ENCODE measurements around the gene OR4D1. TPM values are rescaled to one million over a fixed set of nuclear protein-coding genes. Genes with fewer than 3 reads are reported as not detected.

OR4D1 gene
- total and polyA plus RNA-seq, 2 of the 13 experiments (the other 11 are each of a cell fraction or from before 2014, with no cell fraction given): not detected

DNA sequence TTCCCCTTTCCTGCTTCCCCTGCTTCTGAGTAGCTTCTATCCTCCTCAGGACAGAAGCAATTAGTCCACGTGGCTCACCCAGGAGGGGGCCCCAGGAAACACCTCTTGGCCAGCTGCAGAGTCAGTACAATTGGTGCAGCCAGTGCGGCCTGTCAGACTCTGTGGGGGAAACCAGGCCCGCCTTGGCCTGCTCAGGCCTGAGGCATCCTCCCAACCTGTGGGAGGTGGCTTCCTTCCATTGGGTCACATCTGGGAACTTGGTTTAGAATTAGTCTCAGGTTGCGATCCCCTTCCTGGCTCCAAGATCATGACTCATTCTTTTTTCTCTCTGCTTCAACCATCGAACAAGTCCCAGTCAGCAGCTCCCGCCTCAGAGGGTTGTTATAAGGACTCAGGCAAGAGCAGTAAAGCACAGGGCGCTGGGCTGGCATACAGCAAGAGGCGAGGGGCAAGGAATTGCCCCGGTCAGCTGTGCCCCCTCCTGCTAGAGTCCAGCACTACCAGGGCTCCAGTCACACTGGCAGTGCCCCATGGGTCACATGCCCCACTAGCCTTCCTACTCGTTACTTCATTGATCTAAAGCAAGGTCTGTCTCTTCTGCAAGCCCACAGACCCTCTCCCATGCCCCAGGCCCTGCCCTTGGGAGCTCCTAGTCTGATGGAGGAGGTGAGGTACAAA, 36.3 kb downstream of the OR4D1 start:
- no peak for FAIRE-seq
- TF ChIP-seq NFRKB (IDR thresholded peaks at IDR 0.05) (no peak), HOXD1 (CRISPR knock-in tag; IDR thresholded peaks at IDR 0.05) (no peak), ZKSCAN1 (IDR thresholded peaks at IDR 0.05; ENCODE audit: low read length) (no peak), ZNF790 (CRISPR knock-in tag; IDR thresholded peaks at IDR 0.05; ENCODE audit: borderline replicate concordance) (no peak), NPAS2 (CRISPR knock-in tag; IDR thresholded peaks at IDR 0.05; ENCODE audit: borderline replicate concordance) (no peak), SYNCRIP (IDR thresholded peaks at IDR 0.05; ENCODE audit: insufficient read depth, low read depth, low read length) (no peak), TMF1 (CRISPR knock-in tag; IDR thresholded peaks at IDR 0.05; ENCODE audit: low read depth) (no peak), CREB1 (IDR thresholded peaks at IDR 0.05) (no peak), CREB1 (CRISPR knock-in tag; IDR thresholded peaks at IDR 0.05) (no peak), HNF4A (CRISPR knock-in tag; IDR thresholded peaks at IDR 0.05) (no peak), MXD4 (CRISPR knock-in tag; IDR thresholded peaks at IDR 0.05) (no peak), ZNF652 (CRISPR knock-in tag; IDR thresholded peaks at IDR 0.05; ENCODE audit: borderline replicate concordance, low read depth) (no peak), TCF7L2 (IDR thresholded peaks at IDR 0.05; ENCODE audit: low read depth, low read length) (no peak), ZNF329 (CRISPR knock-in tag; IDR thresholded peaks at IDR 0.05; ENCODE audit: low read depth) (no peak), RAD51 (IDR thresholded peaks at IDR 0.05; ENCODE audit: borderline replicate concordance) (no peak), ZNF747 (CRISPR knock-in tag; IDR thresholded peaks at IDR 0.05; ENCODE audit: borderline replicate concordance) (no peak)
- TF ChIP-seq, protein P1, sequence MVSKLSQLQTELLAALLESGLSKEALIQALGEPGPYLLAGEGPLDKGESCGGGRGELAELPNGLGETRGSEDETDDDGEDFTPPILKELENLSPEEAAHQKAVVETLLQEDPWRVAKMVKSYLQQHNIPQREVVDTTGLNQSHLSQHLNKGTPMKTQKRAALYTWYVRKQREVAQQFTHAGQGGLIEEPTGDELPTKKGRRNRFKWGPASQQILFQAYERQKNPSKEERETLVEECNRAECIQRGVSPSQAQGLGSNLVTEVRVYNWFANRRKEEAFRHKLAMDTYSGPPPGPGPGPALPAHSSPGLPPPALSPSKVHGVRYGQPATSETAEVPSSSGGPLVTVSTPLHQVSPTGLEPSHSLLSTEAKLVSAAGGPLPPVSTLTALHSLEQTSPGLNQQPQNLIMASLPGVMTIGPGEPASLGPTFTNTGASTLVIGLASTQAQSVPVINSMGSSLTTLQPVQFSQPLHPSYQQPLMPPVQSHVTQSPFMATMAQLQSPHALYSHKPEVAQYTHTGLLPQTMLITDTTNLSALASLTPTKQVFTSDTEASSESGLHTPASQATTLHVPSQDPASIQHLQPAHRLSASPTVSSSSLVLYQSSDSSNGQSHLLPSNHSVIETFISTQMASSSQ (IDR thresholded peaks at IDR 0.05; ENCODE audit: low read depth): no peak
- TF ChIP-seq, protein P1 (CRISPR knock-in tag; IDR thresholded peaks at IDR 0.05; ENCODE audit: borderline replicate concordance): no peak
- TF ChIP-seq, protein P2, sequence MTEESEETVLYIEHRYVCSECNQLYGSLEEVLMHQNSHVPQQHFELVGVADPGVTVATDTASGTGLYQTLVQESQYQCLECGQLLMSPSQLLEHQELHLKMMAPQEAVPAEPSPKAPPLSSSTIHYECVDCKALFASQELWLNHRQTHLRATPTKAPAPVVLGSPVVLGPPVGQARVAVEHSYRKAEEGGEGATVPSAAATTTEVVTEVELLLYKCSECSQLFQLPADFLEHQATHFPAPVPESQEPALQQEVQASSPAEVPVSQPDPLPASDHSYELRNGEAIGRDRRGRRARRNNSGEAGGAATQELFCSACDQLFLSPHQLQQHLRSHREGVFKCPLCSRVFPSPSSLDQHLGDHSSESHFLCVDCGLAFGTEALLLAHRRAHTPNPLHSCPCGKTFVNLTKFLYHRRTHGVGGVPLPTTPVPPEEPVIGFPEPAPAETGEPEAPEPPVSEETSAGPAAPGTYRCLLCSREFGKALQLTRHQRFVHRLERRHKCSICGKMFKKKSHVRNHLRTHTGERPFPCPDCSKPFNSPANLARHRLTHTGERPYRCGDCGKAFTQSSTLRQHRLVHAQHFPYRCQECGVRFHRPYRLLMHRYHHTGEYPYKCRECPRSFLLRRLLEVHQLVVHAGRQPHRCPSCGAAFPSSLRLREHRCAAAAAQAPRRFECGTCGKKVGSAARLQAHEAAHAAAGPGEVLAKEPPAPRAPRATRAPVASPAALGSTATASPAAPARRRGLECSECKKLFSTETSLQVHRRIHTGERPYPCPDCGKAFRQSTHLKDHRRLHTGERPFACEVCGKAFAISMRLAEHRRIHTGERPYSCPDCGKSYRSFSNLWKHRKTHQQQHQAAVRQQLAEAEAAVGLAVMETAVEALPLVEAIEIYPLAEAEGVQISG (CRISPR knock-in tag; IDR thresholded peaks at IDR 0.05): no peak
- ChIA-PET POLR2A (no interaction called here), CTCF (ENCODE audit: low intra/inter-chr PET ratio, low total read pairs) (no interaction called here)
- in situ Hi-C loops (cut with HindIII; ENCODE audit: extremely low pct_ligation_motif_present, low pct_unique_long_range_greater_than_20kb): no loop called here
- Histone ChIP-seq H3K79me2 (ENCODE audit: insufficient read depth, low read length) (no peaks in the 10 kb centered on the region), H3K4me1 (ENCODE audit: insufficient read depth, low read length) (no peaks in the 10 kb centered on the region), H4K20me1 (ENCODE audit: insufficient read depth, low read length) (no peaks in the 10 kb centered on the region), H3K4me2 (ENCODE audit: low read depth, low read length) (no peak overlapping the region), H3K4me3 (replicated peaks in 1 of 3; ENCODE audit: insufficient read depth in 1 of 3, low read depth in 2 of 3, low read length in 3 of 3) (no peak overlapping the region), H3K9me3 (ENCODE audit: low read length) (no peaks in the 10 kb centered on the region), H3K27ac (ENCODE audit: extremely low read length, insufficient read depth, low read length) (no peak overlapping the region), H3K36me3 (replicated peaks in 1 of 2; ENCODE audit: control insufficient read depth in 1 of 2, insufficient read depth in 2 of 2, low read length in 2 of 2) (no peaks in the 10 kb centered on the region), H3K27me3 (ENCODE audit: control insufficient read depth in 1 of 2, insufficient read depth in 2 of 2, low read length in 2 of 2) (peaks cover 0 to 17% of the 10 kb centered on the region in 2 experiments; a peak in 3 of 5 replicates), H2AFZ (ENCODE audit: low read length) (no peak overlapping the region), H3K9ac (ENCODE audit: insufficient read depth, low read depth, low read length) (no peak overlapping the region)
- WGBS (ENCODE audit: low lambda C conversion rate): 12% methylated on average over 9 of the region's 10 CpGs
- BruUV-seq (replicated peaks): no TSS peak
- intact Hi-C loops (cut with micrococcal nuclease; ENCODE audit: unreplicated experiment): no loop called here
- no peak for DNase-seq (ENCODE audit: low spot score)
- ATAC-seq: no peak

Data from HepG2 (cell line).